Esophagus muscularis mucosa (tissue), 4 donors: ENCODE results near the gene IER3.

Experiments
- CTCF ChIP-seq, 3 experiments: fragments of 200-600 bp in 2 of 3; fragments of 450-650 bp in 1 of 3; sonication (generic) in 2 of 3; IDR thresholded peaks; one replicate each; pipeline ENCODE4 v1.5.1; 2017 to 2019; ENCODE audit warnings: antibody characterized with exemption in 3 of 3, mild to moderate bottlenecking in 2 of 3, moderate library complexity in 1 of 3
- EP300 ChIP-seq: sonication (generic); formaldehyde crosslinking; IDR thresholded peaks from one replicate; pipeline ENCODE4 v1.6.1; 2017; ENCODE audit warnings: antibody characterized with exemption
- POLR2A ChIP-seq: fragments of 450-650 bp; IDR thresholded peaks from one replicate; pipeline ENCODE4 v1.6.1; 2017; ENCODE audit warnings: antibody characterized with exemption, moderate library complexity, mild to moderate bottlenecking, low read depth
- POLR2AphosphoS5 ChIP-seq, 2 donors: sonication (generic); formaldehyde crosslinking; IDR thresholded peaks; one replicate each; pipeline ENCODE4 v1.6.1; 2017; ENCODE audit warnings: antibody characterized with exemption in 2 of 2

DNA sequence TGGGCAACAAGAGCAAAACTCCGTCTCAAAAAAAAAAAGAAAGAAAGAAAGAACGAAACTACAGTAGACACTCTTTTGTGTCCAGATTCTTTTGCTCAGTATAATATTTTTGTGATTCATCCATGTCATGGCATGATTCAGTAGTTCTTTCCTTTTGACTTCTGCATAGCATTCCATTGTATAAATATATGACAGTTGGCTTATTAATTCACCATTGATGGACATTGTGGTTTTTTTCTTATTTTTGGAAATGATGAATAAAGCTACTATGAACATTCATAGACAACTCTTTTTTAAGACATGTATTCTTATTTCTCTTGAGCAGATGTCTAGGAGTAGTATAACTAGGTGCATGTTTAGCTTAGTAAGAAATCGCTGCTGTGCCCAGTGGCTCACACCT lies 10.3 kb upstream of the IER3 start:
- TF ChIP-seq POLR2A = no peak
- no peak for TF ChIP-seq CTCF (IDR thresholded peaks at IDR 0.05)
- TF ChIP-seq POLR2AphosphoS5 (IDR thresholded peaks at IDR 0.05) = no peak
- no peak for TF ChIP-seq EP300
